ENCODE measurements around the gene TBX2. TPM values are rescaled to one million over a fixed set of nuclear protein-coding genes. Genes with fewer than 3 reads are reported as not detected.

The TBX2 gene
- total and polyA plus RNA-seq, 2 of the 13 experiments (the other 11 are each of a cell fraction or from before 2014, with no cell fraction given): 2.8 to 15.3 TPM

GRCh38 chr17:61398721-61399130 lies 917 bp upstream of the TBX2 start:
- peak overlapping the region; percentile 72 to 93 (median 81) for H3K4me3 ChIP-seq (replicated peaks in 1 of 3; ENCODE audit: insufficient read depth in 1 of 3, low read depth in 2 of 3, low read length in 3 of 3)
- H3K27me3 ChIP-seq (ENCODE audit: control insufficient read depth in 1 of 2, insufficient read depth in 2 of 2, low read length in 2 of 2): no peaks in the 10 kb centered on the region
- FAIRE-seq (no peak), ATAC-seq (peak; percentile 1), DNase-seq (ENCODE audit: low spot score) (no peak)
- intact Hi-C loops (cut with micrococcal nuclease; ENCODE audit: unreplicated experiment) (loop anchor here (1.0 to 10.0 kb wide), 2 partner anchors 35 to 674 kb away; no protein-coding TSS in a partner anchor), in situ Hi-C loops (cut with HindIII; ENCODE audit: extremely low pct_ligation_motif_present, low pct_unique_long_range_greater_than_20kb) (loop anchor here (10.0 kb wide), 1 partner anchor 674 kb away; no protein-coding TSS in a partner anchor)
- BruUV-seq (replicated peaks): no TSS peak
- H4K20me1 ChIP-seq (ENCODE audit: insufficient read depth, low read length): no peaks in the 10 kb centered on the region
- H3K9ac ChIP-seq (ENCODE audit: insufficient read depth, low read depth, low read length): peak overlapping the region; percentile 97
- H3K36me3 ChIP-seq (replicated peaks in 1 of 2; ENCODE audit: control insufficient read depth in 1 of 2, insufficient read depth in 2 of 2, low read length in 2 of 2): peaks cover 2 to 4% of the 10 kb centered on the region in 2 experiments; a peak in 2 of 5 replicates
- H3K9me3 ChIP-seq (ENCODE audit: low read length): no peaks in the 10 kb centered on the region
- WGBS (ENCODE audit: low lambda C conversion rate): 4% methylated on average over 22 of the region's 34 CpGs
- peaks cover 24% of the 10 kb centered on the region for H3K79me2 ChIP-seq (ENCODE audit: insufficient read depth, low read length)
- peaks cover 52% of the 10 kb centered on the region for H3K4me1 ChIP-seq (ENCODE audit: insufficient read depth, low read length)
- H2AFZ ChIP-seq (ENCODE audit: low read length): no peak overlapping the region
- peak overlapping the region; percentile 84 for H3K4me2 ChIP-seq (ENCODE audit: low read depth, low read length)
- peak overlapping the region; percentile 81 for H3K27ac ChIP-seq (ENCODE audit: extremely low read length, insufficient read depth, low read length)
- ChIA-PET CTCF (ENCODE audit: low intra/inter-chr PET ratio, low total read pairs) (no interaction called here), POLR2A (interaction anchor here (1.4 to 3.5 kb wide), 8 partner anchors 11 to 63 kb away, joined by 5 to 56 read pairs (median 16); no protein-coding TSS in a partner anchor)
- TF ChIP-seq SRY (CRISPR knock-in tag; IDR thresholded peaks at IDR 0.05) (no peak), SMARCC2 (IDR thresholded peaks at IDR 0.05) (no peak), AGO1 (IDR thresholded peaks at IDR 0.05; ENCODE audit: low read depth, low read length, poor library complexity, severe bottlenecking) (no peak), ZNF44 (CRISPR knock-in tag; IDR thresholded peaks at IDR 0.05) (0 out of 2 replicates have a peak, but pooled peaks have one; percentile 18), MTA1 (CRISPR knock-in tag; IDR thresholded peaks at IDR 0.05; ENCODE audit: borderline replicate concordance) (no peak), ZNF598 (CRISPR knock-in tag; IDR thresholded peaks at IDR 0.05; ENCODE audit: borderline replicate concordance) (no peak), USF2 (IDR thresholded peaks at IDR 0.05; ENCODE audit: low read depth, low read length) (no peak), USF2 (CRISPR knock-in tag; IDR thresholded peaks at IDR 0.05; ENCODE audit: borderline replicate concordance) (no peak), NCOA1 (CRISPR knock-in tag; IDR thresholded peaks at IDR 0.05) (no peak), ZNF562 (CRISPR knock-in tag; IDR thresholded peaks at IDR 0.05; ENCODE audit: borderline replicate concordance) (no peak), ZBTB42 (CRISPR knock-in tag; IDR thresholded peaks at IDR 0.05) (0 out of 2 replicates have a peak, but pooled peaks have one; percentile 15), ZSCAN31 (CRISPR knock-in tag; IDR thresholded peaks at IDR 0.05; ENCODE audit: low read depth) (no peak)
- TF ChIP-seq, protein P1, sequence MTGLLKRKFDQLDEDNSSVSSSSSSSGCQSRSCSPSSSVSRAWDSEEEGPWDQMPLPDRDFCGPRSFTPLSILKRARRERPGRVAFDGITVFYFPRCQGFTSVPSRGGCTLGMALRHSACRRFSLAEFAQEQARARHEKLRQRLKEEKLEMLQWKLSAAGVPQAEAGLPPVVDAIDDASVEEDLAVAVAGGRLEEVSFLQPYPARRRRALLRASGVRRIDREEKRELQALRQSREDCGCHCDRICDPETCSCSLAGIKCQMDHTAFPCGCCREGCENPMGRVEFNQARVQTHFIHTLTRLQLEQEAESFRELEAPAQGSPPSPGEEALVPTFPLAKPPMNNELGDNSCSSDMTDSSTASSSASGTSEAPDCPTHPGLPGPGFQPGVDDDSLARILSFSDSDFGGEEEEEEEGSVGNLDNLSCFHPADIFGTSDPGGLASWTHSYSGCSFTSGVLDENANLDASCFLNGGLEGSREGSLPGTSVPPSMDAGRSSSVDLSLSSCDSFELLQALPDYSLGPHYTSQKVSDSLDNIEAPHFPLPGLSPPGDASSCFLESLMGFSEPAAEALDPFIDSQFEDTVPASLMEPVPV (CRISPR knock-in tag; IDR thresholded peaks at IDR 0.05): 0 out of 2 replicates have a peak, but pooled peaks have one; percentile 15
- TF ChIP-seq, protein P2, sequence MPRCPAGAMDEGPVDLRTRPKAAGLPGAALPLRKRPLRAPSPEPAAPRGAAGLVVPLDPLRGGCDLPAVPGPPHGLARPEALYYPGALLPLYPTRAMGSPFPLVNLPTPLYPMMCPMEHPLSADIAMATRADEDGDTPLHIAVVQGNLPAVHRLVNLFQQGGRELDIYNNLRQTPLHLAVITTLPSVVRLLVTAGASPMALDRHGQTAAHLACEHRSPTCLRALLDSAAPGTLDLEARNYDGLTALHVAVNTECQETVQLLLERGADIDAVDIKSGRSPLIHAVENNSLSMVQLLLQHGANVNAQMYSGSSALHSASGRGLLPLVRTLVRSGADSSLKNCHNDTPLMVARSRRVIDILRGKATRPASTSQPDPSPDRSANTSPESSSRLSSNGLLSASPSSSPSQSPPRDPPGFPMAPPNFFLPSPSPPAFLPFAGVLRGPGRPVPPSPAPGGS (CRISPR knock-in tag; IDR thresholded peaks at IDR 0.05): no peak
- TF ChIP-seq, protein P3, sequence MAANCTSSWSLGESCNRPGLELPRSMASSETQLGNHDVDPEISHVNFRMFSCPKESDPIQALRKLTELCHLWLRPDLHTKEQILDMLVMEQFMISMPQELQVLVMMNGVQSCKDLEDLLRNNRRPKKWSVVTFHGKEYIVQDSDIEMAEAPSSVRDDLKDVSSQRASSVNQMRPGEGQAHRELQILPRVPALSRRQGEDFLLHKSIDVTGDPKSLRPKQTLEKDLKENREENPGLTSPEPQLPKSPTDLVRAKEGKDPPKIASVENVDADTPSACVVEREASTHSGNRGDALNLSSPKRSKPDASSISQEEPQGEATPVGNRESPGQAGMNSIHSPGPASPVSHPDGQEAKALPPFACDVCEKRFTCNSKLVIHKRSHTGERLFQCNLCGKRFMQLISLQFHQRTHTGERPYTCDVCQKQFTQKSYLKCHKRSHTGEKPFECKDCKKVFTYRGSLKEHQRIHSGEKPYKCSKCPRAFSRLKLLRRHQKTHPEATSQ (CRISPR knock-in tag; IDR thresholded peaks at IDR 0.05; ENCODE audit: borderline replicate concordance): 0 out of 2 replicates have a peak, but pooled peaks have one; percentile 44
- TF ChIP-seq, protein P4, sequence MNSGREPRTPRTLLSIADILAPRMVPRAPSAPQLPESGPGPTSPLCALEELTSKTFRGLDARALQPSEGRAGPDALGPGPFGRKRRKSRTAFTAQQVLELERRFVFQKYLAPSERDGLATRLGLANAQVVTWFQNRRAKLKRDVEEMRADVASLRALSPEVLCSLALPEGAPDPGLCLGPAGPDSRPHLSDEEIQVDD (CRISPR knock-in tag; IDR thresholded peaks at IDR 0.05; ENCODE audit: borderline replicate concordance): peak; percentile 13; the same call in 1 of the 2 replicates
